Suprapubic skin (tissue), 4 donors: ENCODE measurements around the gene PLA2G4B. TPM values are rescaled to one million over a fixed set of nuclear protein-coding genes. Genes with fewer than 3 reads are reported as not detected.

Source experiments
- DNase-seq, 2 donors: peaks; one replicate each; pipeline ENCODE4 v3.0.0-alpha.2; 2019; ENCODE audit warnings: low spot score in 2 of 2
- H3K27ac ChIP-seq: fragments of 200-600 bp; sonication (generic); one replicate; pipeline ENCODE4 v1.5.1; 2019
- H3K27me3 ChIP-seq: fragments of 200-600 bp; sonication (generic); one replicate; pipeline ENCODE4 v1.5.1; 2019
- H3K36me3 ChIP-seq: fragments of 200-600 bp; sonication (generic); one replicate; pipeline ENCODE4 v1.5.1; 2019
- H3K4me1 ChIP-seq: fragments of 200-600 bp; sonication (generic); one replicate; pipeline ENCODE4 v1.5.1; 2019
- H3K4me3 ChIP-seq: fragments of 200-600 bp; sonication (generic); one replicate; pipeline ENCODE4 v1.5.1; 2019; ENCODE audit warnings: mild to moderate bottlenecking
- H3K9me3 ChIP-seq: fragments of 200-600 bp; sonication (generic); one replicate; pipeline ENCODE4 v1.5.1; 2019
- CTCF ChIP-seq, 2 donors: fragments of 200-600 bp in 1 of 2; fragments of 450-650 bp in 1 of 2; sonication (generic) in 1 of 2; IDR thresholded peaks; one replicate each; pipeline ENCODE4 v1.5.1; 2016 to 2019; ENCODE audit warnings: antibody characterized with exemption in 2 of 2, mild to moderate bottlenecking in 1 of 2, moderate library complexity in 1 of 2
- EP300 ChIP-seq: sonication (generic); formaldehyde crosslinking; IDR thresholded peaks from one replicate; pipeline ENCODE4 v1.6.1; 2017; ENCODE audit warnings: antibody characterized with exemption
- POLR2A ChIP-seq, 2 donors: fragments of 450-650 bp; IDR thresholded peaks; one replicate each; pipeline ENCODE4 v1.6.1; 2017; ENCODE audit warnings: antibody characterized with exemption in 2 of 2, mild to moderate bottlenecking in 2 of 2, moderate library complexity in 2 of 2
- POLR2AphosphoS5 ChIP-seq, 3 donors: sonication (generic); formaldehyde crosslinking; IDR thresholded peaks; one replicate each; pipeline ENCODE4 v1.6.1; 2017; ENCODE audit warnings: antibody characterized with exemption in 3 of 3
- WGBS: methylation state at CpG from one replicate; pipeline ENCODE4 v1.1.5; 2018; 5-methylcytosine and 5-hydroxymethylcytosine counted together
- total RNA-seq, 4 donors: library from RNA; depleted of rRNA; stranded (reverse); fragments of >200 nt; gene quantifications; one replicate each; pipeline ENCODE4 v1.1.0, GENCODE V29; 2016

Gene PLA2G4B
- total RNA-seq, 4 donors from 2014 or later = 59.7 to 195 (median 73.7) TPM

- Histone ChIP-seq H3K27ac (peak within 1 kb of the TSS; percentile 62), H3K4me3 (peak within 1 kb of the TSS; percentile 25), H3K27me3 (no peaks in the 10 kb centered on the region), H3K9me3 (no peaks in the 10 kb centered on the region), H3K36me3 (peaks cover 10% of the 10 kb centered on the region), H3K4me1 (peaks cover 26% of the 10 kb centered on the region)
- 76% methylated on average over 12 of the region's 15 CpGs for WGBS
- peak; percentile 59 to 74 for DNase-seq
- TF ChIP-seq CTCF (IDR thresholded peaks at IDR 0.05) = no peak
- no peak for TF ChIP-seq EP300
- no peak for TF ChIP-seq POLR2A (IDR thresholded peaks at IDR 0.05)
- no peak for TF ChIP-seq POLR2AphosphoS5 (IDR thresholded peaks at IDR 0.05)
Measured at GRCh38 chr15:41893422-41894250, 55.0 kb downstream of the PLA2G4B start, which contains the start of gene SPTBN5. Gene SPTBN5, minus strand, starts transcription at chr15:41894053. Its CDS starts 556 bp downstream, at chr15:41893497.

- H3K27me3 ChIP-seq = no peaks in the 10 kb centered on the region
Measured at GRCh38 chr15:41894251-41894790, 55.7 kb downstream of the PLA2G4B start.

DNA sequence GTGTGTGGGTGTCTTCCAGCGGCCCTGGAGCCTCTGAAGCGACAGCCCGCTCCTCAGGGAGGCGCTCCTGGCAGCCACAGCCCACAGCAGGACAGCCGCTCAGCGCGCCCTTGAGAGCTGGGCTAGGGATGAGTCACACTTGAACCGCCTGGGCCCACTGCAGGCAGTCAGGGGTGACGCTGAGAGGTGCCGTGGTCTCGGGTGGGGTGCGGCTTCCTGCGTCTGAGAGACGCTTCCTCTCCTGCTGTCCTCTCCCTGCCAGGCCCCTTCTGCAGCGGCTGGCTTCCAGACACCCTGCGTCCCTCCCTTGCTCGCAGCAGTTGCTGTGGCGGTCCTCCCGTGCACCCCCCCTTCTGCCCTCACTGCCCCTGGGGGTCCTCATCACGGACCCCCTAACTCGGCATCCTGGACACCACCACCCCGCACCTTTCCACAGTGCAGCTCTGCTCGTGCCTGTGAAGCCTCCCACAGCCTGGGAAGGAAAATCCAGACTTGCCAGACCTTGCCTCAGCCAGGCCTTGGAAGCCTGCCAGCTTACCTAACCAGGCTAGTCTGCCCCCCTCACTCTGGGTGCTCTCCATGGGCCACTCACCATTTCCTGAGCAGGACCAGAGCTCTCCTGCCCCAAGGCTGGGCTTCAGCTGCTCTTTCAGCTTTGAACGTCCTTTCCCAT is 56.3 kb downstream of the PLA2G4B start:
- TF ChIP-seq CTCF (IDR thresholded peaks at IDR 0.05) = peak in 1 of 2 donors; percentile 17
- no peak for TF ChIP-seq POLR2A (IDR thresholded peaks at IDR 0.05)
- no peak for TF ChIP-seq POLR2AphosphoS5 (IDR thresholded peaks at IDR 0.05)
- no peak for TF ChIP-seq EP300
- no peaks in the 10 kb centered on the region for H3K27me3 ChIP-seq
- peak; percentile 87 to 90 for DNase-seq
- H3K36me3 ChIP-seq = peaks cover 18% of the 10 kb centered on the region
- H3K9me3 ChIP-seq = no peaks in the 10 kb centered on the region
- peaks cover 26% of the 10 kb centered on the region for H3K4me1 ChIP-seq
- H3K4me3 ChIP-seq = peak overlapping the region; percentile 25
- WGBS = 69% methylated on average over 1 of the region's 24 CpGs
- peak overlapping the region; percentile 62 for H3K27ac ChIP-seq

More at GRCh38 chr15:41894251-41894790, 55.7 kb downstream of the PLA2G4B start:
- Histone ChIP-seq H3K36me3 (peaks cover 15% of the 10 kb centered on the region), H3K9me3 (no peaks in the 10 kb centered on the region), H3K4me3 (peak overlapping the region; percentile 25), H3K27ac (peak overlapping the region; percentile 62), H3K4me1 (peaks cover 26% of the 10 kb centered on the region)
- WGBS = 67% methylated on average over 3 of the region's 17 CpGs
- DNase-seq = peak in 1 of 2 donors; percentile 60
- TF ChIP-seq POLR2AphosphoS5 (IDR thresholded peaks at IDR 0.05) = no peak
- TF ChIP-seq CTCF (IDR thresholded peaks at IDR 0.05) = no peak

DNA sequence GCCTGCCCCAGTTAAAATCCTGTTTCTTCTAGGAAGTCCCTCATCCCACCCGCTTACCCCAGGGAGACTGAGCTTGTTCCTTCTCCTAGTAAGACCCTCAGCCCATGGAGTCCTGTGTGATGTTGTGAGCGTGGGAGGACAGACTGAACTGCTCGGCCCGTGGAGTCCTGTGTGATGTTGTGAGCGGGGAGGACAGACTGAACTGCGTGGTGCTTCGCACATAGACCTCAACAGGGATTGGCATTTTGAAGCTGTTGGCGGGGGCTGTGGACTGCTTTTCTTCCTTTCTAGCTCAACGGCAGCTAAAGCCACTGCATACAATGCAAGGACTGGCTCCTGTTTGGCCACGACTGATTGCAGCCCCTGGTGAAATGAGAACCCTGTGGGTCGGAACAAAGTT is 56.8 kb downstream of the PLA2G4B start:
- H3K9me3 ChIP-seq = no peaks in the 10 kb centered on the region
- 97% methylated on average over 11 of the region's 11 CpGs for WGBS
- H3K27me3 ChIP-seq = no peaks in the 10 kb centered on the region
- peaks cover 26% of the 10 kb centered on the region for H3K4me1 ChIP-seq
- peaks cover 22% of the 10 kb centered on the region for H3K36me3 ChIP-seq
- peak in 1 of 2 donors; percentile 59 for DNase-seq
- TF ChIP-seq POLR2AphosphoS5 (IDR thresholded peaks at IDR 0.05) = no peak
- no peak for TF ChIP-seq POLR2A (IDR thresholded peaks at IDR 0.05)
- no peak for TF ChIP-seq CTCF (IDR thresholded peaks at IDR 0.05)
- TF ChIP-seq EP300 = no peak
- H3K27ac ChIP-seq = peak overlapping the region; percentile 62
- H3K4me3 ChIP-seq = no peak overlapping the region

DNA sequence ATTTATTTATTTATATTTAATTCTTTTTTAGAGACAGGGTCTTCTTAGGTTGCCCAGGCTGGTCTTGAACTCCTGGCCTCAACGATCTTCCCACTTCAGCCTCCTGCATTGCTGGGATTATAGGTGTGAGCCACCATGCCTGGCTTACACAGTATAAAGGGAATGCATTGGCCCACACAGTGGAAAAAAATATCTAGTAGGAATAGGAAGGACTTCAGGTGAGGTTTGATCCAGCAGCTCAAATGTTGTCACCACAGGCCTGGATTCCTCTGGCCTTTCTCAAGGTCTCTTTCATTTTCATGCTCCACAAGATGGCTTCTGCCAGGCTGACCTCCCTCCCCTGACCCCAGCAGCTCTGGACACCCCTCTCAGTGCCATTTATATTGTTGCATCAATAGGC is 57.3 kb downstream of the PLA2G4B start:
- Histone ChIP-seq H3K27ac (no peak overlapping the region), H3K36me3 (peaks cover 27% of the 10 kb centered on the region), H3K4me1 (peaks cover 26% of the 10 kb centered on the region), H3K9me3 (no peaks in the 10 kb centered on the region), H3K4me3 (no peak overlapping the region), H3K27me3 (no peaks in the 10 kb centered on the region)
- TF ChIP-seq CTCF (IDR thresholded peaks at IDR 0.05) (no peak), EP300 (no peak), POLR2AphosphoS5 (IDR thresholded peaks at IDR 0.05) (no peak), POLR2A (IDR thresholded peaks at IDR 0.05) (no peak)
- WGBS = 92% methylated on average over 1 of the region's 1 CpG
- no peak for DNase-seq
